MCF 10A (cell line): Measurements from ENCODE around the gene ARHGEF37. TPM values are rescaled to one million over a fixed set of nuclear protein-coding genes. Genes with fewer than 3 reads are reported as not detected.

ENCODE experiments used
- BruUV-seq: library from RNA; stranded (reverse); fragments of 400-500 nt; replicated peaks from 2 replicates; lab custom pipeline; 2021; lab: Mats Ljungman, UMichigan
- CTCF ChIA-PET: fragments of 300-600 bp; sonication (Branson Sonifier 250); formaldehyde crosslinking; extraction: SDS; loops from one replicate; lab custom pipeline; 2021; ENCODE audit warnings: antibody characterized with exemption, inconsistent platforms; lab: Yijun Ruan, JAX
- POLR2A ChIA-PET: fragments of 300-600, 350-650 bp; sonication (Branson Sonifier 250); formaldehyde crosslinking; extraction: SDS; loops from one replicate; lab custom pipeline; 2020; ENCODE audit warnings: antibody characterized with exemption, inconsistent platforms; lab: Yijun Ruan, JAX
- DNase-seq: peaks from one replicate; pipeline ENCODE4 v3.0.0-alpha.2; 2018; ENCODE audit not compliant: unreplicated experiment
- H3K27ac Mint-ChIP-seq: one replicate; pipeline ENCODE4 v1.8.0; 2022; ENCODE audit warnings: mild to moderate bottlenecking, low read depth, mixed read lengths; ENCODE audit not compliant: unreplicated experiment
- H3K27me3 Mint-ChIP-seq: one replicate; pipeline ENCODE4 v1.8.0; 2022; ENCODE audit warnings: mixed read lengths; ENCODE audit not compliant: insufficient read depth, unreplicated experiment
- H3K36me3 Mint-ChIP-seq: one replicate; pipeline ENCODE4 v1.8.0; 2022; ENCODE audit warnings: mild to moderate bottlenecking, moderate library complexity, mixed read lengths; ENCODE audit not compliant: insufficient read depth, unreplicated experiment
- H3K4me1 Mint-ChIP-seq: one replicate; pipeline ENCODE4 v1.8.0; 2022; ENCODE audit warnings: mixed read lengths; ENCODE audit not compliant: insufficient read depth, unreplicated experiment
- H3K4me3 Mint-ChIP-seq: one replicate; pipeline ENCODE4 v1.8.0; 2022; ENCODE audit warnings: mild to moderate bottlenecking, moderate library complexity, mixed read lengths; ENCODE audit not compliant: unreplicated experiment
- H3K9me3 Mint-ChIP-seq: one replicate; pipeline ENCODE4 v1.8.0; 2022; ENCODE audit warnings: mixed read lengths; ENCODE audit not compliant: unreplicated experiment
- intact Hi-C: fragments of 100-400 bp; cut with micrococcal nuclease; formaldehyde crosslinking; loops from 2 replicates; pipeline ENCODE4 v1.14.1; 2022
- total RNA-seq: library from RNA; stranded (reverse); gene quantifications from 2 replicates; pipeline ENCODE4 v1.2.3, GENCODE V29; 2022
- TF ChIP-seq, protein P1 (sequence below): fragments of 200-600 bp; IDR thresholded peaks from one replicate; pipeline ENCODE4 v1.8.0; 2022; ENCODE audit warnings: antibody characterized with exemption, mild to moderate bottlenecking; ENCODE audit not compliant: unreplicated experiment

Gene ARHGEF37
- total RNA-seq, 1 experiment from 2014 or later, result 3.9 TPM

DNA sequence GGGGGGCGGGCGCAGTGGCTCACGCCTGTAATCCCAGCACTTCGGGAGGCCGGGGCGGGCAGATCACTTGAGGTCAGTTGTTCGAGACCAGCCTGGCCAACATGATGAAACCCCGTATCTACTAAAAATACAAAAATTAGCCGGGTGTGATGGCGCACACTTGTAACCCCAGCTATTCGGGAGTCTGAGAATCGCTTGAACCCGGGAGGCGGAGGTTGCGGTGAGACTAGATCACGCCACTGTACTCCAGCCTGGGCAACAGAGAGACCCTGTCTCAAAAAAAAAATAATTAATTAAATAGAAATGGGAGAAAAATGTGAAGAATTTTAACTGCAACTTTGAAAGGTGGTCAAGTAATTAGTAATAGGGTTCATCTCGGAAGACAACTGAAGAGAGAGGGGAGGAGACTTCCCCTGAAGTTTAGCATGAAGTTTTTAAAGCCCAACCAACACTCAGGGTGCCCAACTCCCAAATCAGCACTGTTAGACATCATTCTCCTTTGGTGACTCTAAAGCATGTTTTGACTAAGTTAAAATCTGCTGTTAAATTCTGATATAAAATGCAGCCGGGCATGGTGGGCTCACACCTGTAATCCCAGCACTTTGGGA is 28.6 kb upstream of the ARHGEF37 start:
- no TSS peak for BruUV-seq
- ChIA-PET POLR2A (interaction anchor here (0.6 to 14.7 kb wide), 20 partner anchors 9 to 401 kb away, joined by 3 to 517 read pairs (median 42); partner anchors contain the start of genes ARHGEF37 and GRPEL2), CTCF (interaction anchor here (0.5 to 9.9 kb wide), 18 partner anchors 9 to 227 kb away, joined by 3 to 202 read pairs (median 5); no protein-coding TSS in a partner anchor)
- TF ChIP-seq, protein P1, sequence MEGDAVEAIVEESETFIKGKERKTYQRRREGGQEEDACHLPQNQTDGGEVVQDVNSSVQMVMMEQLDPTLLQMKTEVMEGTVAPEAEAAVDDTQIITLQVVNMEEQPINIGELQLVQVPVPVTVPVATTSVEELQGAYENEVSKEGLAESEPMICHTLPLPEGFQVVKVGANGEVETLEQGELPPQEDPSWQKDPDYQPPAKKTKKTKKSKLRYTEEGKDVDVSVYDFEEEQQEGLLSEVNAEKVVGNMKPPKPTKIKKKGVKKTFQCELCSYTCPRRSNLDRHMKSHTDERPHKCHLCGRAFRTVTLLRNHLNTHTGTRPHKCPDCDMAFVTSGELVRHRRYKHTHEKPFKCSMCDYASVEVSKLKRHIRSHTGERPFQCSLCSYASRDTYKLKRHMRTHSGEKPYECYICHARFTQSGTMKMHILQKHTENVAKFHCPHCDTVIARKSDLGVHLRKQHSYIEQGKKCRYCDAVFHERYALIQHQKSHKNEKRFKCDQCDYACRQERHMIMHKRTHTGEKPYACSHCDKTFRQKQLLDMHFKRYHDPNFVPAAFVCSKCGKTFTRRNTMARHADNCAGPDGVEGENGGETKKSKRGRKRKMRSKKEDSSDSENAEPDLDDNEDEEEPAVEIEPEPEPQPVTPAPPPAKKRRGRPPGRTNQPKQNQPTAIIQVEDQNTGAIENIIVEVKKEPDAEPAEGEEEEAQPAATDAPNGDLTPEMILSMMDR, result no peak
- peaks cover 45% of the 10 kb centered on the region for H3K36me3 Mint-ChIP-seq
- no peaks in the 10 kb centered on the region for H3K9me3 Mint-ChIP-seq
- no peak for DNase-seq
- H3K4me1 Mint-ChIP-seq, result no peaks in the 10 kb centered on the region
- H3K27me3 Mint-ChIP-seq, result no peaks in the 10 kb centered on the region
- H3K27ac Mint-ChIP-seq, result no peak overlapping the region
- intact Hi-C loops, result no loop called here
- H3K4me3 Mint-ChIP-seq, result peak overlapping the region; percentile 23

DNA sequence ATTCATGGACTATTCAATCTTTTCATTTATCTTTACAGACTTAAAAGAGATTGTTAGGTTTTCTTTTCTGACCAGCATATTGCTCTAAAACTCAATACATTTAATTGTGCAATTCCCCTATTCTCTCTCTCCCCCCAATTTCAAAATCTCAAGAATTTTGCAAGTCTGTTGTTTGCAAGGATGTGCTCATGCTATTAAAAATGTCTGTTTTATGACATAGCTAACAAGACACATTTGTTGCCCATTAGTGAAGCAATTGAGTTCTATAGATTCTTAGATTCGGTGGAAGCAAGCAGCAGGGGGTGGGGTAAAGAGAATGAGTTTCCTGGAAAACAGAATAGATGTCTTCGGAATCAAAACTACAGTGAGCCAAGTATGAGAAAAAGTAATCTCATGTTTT is 21.6 kb upstream of the ARHGEF37 start:
- Mint-ChIP-seq H3K27me3 (no peaks in the 10 kb centered on the region), H3K27ac (peak overlapping the region; percentile 82), H3K36me3 (no peaks in the 10 kb centered on the region), H3K4me1 (peaks cover 34% of the 10 kb centered on the region), H3K9me3 (no peaks in the 10 kb centered on the region), H3K4me3 (no peak overlapping the region)
- ChIA-PET POLR2A (interaction anchor here (0.8 to 5.5 kb wide), 13 partner anchors 10 to 215 kb away, joined by 3 to 517 read pairs (median 36); partner anchors contain the start of genes ARHGEF37, CSNK1A1 and GRPEL2), CTCF (interaction anchor here (0.6 to 5.5 kb wide), 7 partner anchors 9 to 178 kb away, joined by 3 to 109 read pairs (median 4); partner anchors contain the start of gene CSNK1A1)
- intact Hi-C loops, result loop anchor here (5.0 kb wide), 3 partner anchors 42 to 427 kb away; no protein-coding TSS in a partner anchor
- BruUV-seq, result no TSS peak
- DNase-seq, result peak; percentile 75
- TF ChIP-seq, protein P1, result no peak

DNA sequence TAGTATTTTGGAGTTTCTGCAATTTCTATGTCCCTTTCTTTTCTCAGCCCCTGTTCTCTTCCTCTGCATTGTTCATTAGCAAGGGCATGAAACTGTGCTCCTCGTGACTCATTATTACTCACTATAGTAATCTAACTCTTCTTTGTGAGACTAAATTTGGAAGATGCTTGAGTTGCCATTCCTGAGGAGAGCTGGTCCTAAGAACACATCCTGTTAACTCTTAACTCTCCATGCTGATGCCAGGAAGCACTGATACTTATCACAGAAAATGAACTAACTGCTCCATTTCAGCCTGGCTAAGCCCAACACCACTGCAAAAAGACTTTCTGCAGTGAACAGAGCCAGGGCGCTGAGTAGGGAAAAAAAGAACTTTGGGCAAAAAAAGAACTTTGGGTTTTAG is 19.4 kb upstream of the ARHGEF37 start:
- ChIA-PET POLR2A (interaction anchor here (0.6 to 5.5 kb wide), 52 partner anchors 8 to 1038 kb away, joined by 3 to 517 read pairs (median 9); partner anchors contain the start of genes ARHGEF37, CSNK1A1, GRPEL2 and PCYOX1L), CTCF (interaction anchor here (0.7 to 5.5 kb wide), 34 partner anchors 11 to 498 kb away, joined by 3 to 109 read pairs (median 8); partner anchors contain the start of genes ARHGEF37, CSNK1A1, GRPEL2 and IL17B)
- intact Hi-C loops, result loop anchor here (1.0 to 5.0 kb wide), 4 partner anchors 11 to 430 kb away; partner anchors contain the start of gene CSNK1A1
- peak overlapping the region; percentile 82 for H3K27ac Mint-ChIP-seq
- no peaks in the 10 kb centered on the region for H3K27me3 Mint-ChIP-seq
- H3K4me1 Mint-ChIP-seq, result peaks cover 38% of the 10 kb centered on the region
- DNase-seq, result peak; percentile 97
- TF ChIP-seq, protein P1, result no peak
- BruUV-seq, result no TSS peak
- H3K4me3 Mint-ChIP-seq, result peak overlapping the region; percentile 50
- no peaks in the 10 kb centered on the region for H3K36me3 Mint-ChIP-seq
- no peaks in the 10 kb centered on the region for H3K9me3 Mint-ChIP-seq

DNA sequence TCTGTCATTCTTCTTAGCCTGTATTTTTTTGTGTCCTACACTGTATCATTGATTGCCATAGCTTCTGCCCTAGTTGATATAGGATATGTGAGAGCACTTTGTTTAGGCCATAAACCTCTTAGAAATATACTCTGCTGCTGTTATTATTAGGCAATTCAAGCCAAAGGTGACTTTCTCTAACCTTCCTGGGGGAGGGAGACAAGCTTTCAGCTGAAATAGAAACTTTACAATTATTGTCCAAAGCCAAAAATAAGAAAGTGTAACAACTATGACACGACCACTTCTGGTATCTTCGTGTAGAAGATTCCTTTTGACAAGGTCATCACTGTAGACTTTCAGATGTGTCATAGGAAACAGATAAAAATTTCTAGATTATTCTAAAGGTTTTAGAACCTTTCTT is 17.8 kb upstream of the ARHGEF37 start:
- intact Hi-C loops, result loop anchor here (1.0 to 5.0 kb wide), 4 partner anchors 46 to 431 kb away; no protein-coding TSS in a partner anchor
- no peaks in the 10 kb centered on the region for H3K27me3 Mint-ChIP-seq
- ChIA-PET CTCF (interaction anchor here (0.6 to 5.5 kb wide), 36 partner anchors 13 to 1198 kb away, joined by 3 to 109 read pairs (median 8); partner anchors contain the start of genes ARHGEF37, CSNK1A1 and IL17B), POLR2A (interaction anchor here (0.5 to 5.5 kb wide), 36 partner anchors 8 to 585 kb away, joined by 3 to 517 read pairs (median 14); partner anchors contain the start of genes ARHGEF37, CSNK1A1, GRPEL2 and HMGXB3)
- peak; percentile 45 for DNase-seq
- no peak overlapping the region for H3K4me3 Mint-ChIP-seq
- no peaks in the 10 kb centered on the region for H3K36me3 Mint-ChIP-seq
- BruUV-seq, result no TSS peak
- H3K27ac Mint-ChIP-seq, result peak overlapping the region; percentile 82
- peaks cover 38% of the 10 kb centered on the region for H3K4me1 Mint-ChIP-seq
- no peaks in the 10 kb centered on the region for H3K9me3 Mint-ChIP-seq
- TF ChIP-seq, protein P1, result no peak
